Suppressor macrophage treated with lipopolysaccharide for 4 hours (primary cell): ENCODE measurements around the gene OPN1SW.

Experiments used
- DNase-seq: peaks from one replicate; pipeline ENCODE4 v3.0.0-alpha.2; 2020

Gene OPN1SW

GRCh38 chr7:128731184-128731583 is 44.4 kb downstream of the OPN1SW start:
- DNase-seq = no peak

- DNase-seq = no peak
These were observed 46.1 kb downstream of the OPN1SW start for GRCh38 chr7:128729494-128729893.

- DNase-seq = no peak
These were observed 47.0 kb downstream of the OPN1SW start for GRCh38 chr7:128728598-128728997.

- DNase-seq = no peak
These were observed 48.4 kb downstream of the OPN1SW start for GRCh38 chr7:128727239-128727638.

- no peak for DNase-seq
These were observed 48.9 kb downstream of the OPN1SW start for GRCh38 chr7:128726737-128727072.

GRCh38 chr7:128726059-128726736 is 49.4 kb downstream of the OPN1SW start:
- DNase-seq = no peak

- no peak for DNase-seq
These were observed 50.1 kb downstream of the OPN1SW start for GRCh38 chr7:128725531-128725930.

- no peak for DNase-seq
These were observed 50.9 kb downstream of the OPN1SW start for GRCh38 chr7:128724743-128725142.
